NCI-H345 (cell line): ENCODE measurements around the gene OR8B12.

Experiments
- DNase-seq: peaks from one replicate; lab custom pipeline; 2025; lab: John Stamatoyannopoulos, UW

Gene OR8B12, protein sequence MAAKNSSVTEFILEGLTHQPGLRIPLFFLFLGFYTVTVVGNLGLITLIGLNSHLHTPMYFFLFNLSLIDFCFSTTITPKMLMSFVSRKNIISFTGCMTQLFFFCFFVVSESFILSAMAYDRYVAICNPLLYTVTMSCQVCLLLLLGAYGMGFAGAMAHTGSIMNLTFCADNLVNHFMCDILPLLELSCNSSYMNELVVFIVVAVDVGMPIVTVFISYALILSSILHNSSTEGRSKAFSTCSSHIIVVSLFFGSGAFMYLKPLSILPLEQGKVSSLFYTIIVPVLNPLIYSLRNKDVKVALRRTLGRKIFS

DNA sequence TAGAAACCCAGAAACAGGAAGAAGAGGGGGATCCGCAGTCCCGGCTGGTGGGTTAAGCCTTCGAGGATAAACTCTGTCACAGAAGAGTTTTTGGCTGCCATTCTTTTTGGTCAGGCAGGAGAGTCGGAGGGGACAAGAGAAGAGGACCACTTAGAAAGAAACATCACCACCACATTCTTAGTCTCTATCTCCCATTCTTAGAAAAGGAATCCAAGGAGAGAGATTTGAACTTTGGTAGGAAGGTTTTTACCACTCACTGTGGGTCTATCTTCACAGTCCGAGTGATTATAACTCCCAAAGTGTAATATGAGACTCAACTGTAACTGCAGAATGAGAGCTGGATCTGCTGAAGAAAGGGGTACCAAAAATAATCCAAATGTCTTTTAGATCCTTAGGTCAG, at the start of gene OR8B12:
Gene OR8B12, minus strand, starts transcription at position 101 of the 400 bp plus-strand sequence. Its CDS starts 0 bp downstream, at position 101.
- DNase-seq = no peak

DNA sequence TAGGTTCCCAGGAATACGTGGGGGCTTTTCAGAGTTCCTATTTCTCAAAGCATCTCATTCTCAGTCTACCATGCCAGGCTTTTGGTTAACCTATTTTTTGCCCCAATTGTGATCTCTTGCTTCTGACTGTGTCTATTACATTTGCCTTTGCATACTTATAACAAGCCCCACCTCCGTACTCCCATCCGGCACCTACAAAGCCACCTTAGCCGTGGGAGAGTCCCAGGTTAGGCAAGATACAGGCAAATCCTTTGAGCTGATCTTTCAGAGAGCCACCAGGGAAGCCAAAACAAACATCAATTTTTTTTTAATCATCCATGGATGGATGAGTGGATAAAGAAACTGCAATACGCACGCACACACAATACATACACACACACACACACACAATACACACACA, 49.2 kb upstream of the OR8B12 start:
- DNase-seq = no peak

DNA sequence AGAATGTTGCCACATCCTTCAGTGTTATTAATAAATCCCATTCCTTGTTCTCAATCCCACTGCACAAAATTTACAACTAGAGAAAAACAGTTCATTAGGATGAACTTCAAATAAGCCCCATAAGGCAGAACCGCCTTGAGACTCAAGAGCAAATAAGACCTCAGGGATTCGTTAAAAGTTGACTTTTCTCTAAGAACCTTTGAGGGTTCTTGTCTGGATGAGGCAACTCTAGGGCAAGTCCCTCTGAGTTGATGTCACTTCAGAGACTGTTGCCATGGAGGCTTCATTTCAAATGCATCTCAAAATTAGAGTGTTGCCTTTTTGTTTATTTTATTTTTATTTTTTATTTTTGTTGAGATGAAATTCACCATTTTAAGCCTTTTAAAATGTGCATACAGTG, 48.0 kb upstream of the OR8B12 start:
- DNase-seq = no peak

DNA sequence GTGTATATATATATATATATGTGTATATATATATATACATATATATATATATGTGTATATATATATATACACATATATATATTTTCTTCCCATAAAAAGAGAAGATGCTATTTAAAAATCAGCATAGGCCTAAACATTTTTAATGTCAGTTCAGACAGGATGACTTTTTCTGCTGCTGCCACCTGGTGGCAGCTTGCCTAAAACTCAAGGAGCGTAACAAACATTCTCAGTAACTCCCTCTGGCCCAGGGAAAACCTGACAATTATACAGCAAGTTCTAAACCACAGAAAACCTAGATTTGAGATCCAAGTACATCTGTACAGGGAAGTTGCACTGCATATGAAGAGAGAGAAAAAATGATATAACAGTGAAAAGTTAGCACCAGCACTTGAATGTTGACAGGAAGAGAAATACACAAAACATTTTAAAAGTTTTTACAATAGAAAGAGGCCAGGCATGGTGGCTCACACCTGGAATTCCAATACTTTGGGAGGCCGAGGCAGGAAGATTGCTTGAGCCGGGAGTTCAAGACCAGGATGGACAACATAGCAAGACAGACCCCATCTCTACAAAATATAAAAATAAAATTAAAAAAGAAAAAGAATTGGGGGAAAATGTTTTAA, 42.9 kb upstream of the OR8B12 start:
- peak; percentile 31 for DNase-seq

DNA sequence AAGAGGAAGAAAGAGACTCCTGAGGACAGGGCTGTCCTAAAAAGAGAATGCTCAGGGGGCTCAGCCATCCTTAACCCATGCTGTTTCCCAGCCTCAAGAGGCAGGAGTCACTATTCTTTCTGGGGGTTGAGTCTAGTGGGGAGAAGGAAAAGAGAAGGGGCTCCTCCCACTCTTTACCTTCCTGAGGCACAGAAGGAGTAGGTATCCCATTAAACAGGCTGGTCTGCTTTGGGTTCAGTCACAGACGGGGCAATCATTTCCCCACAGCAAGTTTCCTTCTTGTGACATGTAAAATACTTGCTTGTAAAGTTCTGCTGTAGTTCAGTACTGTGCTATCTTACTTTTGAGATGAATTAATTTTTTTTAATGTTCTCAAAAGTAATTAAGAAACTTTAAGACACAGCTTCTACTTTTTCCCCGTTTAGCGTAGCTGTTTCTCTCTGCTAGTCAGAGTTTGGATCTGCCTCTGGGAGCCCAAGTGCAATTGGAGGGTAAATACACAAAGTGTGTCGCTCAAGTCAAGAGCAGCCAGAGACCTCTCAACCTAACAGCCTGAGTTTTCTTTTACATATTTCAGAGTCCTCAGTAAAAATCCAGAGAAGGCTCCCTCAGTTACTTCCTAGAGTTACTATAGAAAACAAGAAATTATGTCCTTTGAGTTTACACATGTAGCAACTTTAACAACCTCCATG, 41.4 kb upstream of the OR8B12 start:
- no peak for DNase-seq

DNA sequence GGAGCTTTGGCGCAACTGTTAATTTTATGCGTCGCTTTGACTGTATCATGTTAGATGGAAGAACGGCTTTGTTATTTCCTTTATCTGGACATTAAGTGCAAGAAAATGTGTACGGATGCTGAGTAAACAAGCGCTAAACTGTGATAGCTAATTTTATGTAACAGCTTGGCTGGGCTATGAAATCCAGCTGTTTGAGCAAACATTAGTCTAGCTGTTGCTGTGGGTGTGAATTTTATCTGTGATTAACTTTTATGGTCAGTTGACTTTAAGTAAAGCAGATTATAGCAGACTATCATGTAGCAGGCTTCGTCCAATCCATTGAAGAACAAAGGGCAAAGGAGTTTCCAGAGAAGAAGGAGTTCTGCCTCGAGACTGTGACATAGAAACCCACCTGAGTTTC, 40.3 kb upstream of the OR8B12 start:
- peak; percentile 6 for DNase-seq

DNA sequence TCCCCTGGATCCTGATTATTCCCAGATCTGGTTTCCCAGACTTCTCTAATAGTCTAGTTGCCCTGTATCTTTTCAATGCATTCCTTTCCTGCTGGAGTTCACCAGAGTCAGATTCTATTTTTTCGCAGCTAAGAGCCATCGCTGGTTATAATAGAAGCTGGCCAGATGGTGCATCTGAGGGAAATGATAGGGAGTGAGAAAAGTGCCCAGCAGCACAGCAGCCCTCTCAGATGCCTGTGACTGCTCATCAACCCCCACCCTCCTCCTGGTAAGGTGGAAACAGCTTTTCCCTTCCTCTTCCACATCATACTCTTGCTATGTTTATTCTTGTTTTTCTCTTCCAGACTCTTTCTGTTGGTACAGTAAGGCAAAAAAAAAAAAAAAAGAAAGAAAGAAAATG, 39.1 kb upstream of the OR8B12 start:
- DNase-seq = no peak

DNA sequence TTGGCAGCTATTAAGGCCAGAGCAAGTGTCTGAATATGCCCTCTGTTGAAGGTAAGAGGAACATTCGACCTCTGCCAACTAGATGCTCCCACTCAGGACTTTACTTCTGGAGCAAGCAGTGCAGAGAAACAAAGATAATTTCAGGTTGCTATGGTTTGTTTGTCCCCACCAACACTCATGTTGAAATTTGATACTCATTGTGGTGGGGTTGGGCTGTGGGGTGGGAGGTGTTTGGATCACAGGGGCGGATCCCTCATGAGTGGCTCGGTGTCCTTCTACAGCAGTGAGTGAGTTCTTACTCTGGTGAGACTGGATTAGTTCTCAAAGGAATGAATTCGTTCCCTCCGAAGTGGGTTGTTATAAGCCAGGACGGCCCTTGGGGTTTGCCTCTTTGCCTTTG, 38.4 kb upstream of the OR8B12 start:
- DNase-seq = no peak

DNA sequence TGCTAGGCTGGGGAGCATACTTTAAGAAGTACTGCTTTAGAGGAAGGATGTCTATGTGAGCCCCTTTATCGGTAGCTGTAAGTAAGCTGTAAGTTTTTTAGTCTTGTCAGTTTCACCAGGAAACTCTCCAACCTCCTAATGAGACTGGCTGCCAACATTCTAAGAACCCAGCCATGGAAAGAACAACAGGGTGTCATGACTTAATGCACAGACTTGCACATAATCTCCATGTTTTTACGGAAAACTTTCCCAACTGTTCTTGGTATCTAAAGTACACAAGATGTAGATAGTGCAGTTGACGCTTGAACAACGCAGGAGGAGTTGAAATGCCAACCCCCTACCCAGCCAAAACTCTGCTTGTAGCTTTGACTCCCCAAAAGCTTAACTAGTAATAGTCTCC, 35.3 kb upstream of the OR8B12 start:
- no peak for DNase-seq

DNA sequence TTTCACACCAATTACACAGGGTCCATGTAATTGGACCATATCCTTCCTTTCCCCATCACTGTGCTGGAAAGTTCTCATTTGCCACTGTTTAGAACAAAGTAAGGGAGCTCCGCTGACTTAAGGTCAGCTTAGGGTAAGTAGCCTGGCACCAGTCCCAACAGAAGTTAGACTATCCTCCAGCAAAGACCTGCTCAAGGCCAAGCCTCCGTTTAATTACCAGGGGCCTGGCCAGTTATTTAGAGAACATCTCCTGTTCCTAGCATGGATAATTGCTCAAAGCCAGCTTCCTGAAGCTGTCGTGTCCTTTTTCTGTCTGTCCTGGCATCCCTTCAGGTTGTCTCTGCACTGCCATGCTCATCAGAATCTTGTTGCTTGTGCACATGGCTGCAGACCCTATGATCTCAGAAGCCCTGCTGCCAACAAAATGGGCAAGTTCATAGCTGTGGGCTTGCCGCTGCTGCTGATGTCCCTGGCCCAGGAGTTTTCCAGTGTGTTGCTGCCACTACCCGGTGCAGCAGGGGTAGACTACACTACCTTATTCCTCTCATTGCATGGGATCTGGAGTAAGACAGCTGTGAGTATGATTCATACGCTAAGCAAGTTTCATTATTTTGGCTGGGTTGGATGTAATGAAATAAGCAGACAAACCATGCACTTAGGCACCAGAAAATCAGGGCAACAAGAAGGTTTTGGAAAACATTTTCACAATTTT, 34.4 kb upstream of the OR8B12 start:
- DNase-seq = no peak

DNA sequence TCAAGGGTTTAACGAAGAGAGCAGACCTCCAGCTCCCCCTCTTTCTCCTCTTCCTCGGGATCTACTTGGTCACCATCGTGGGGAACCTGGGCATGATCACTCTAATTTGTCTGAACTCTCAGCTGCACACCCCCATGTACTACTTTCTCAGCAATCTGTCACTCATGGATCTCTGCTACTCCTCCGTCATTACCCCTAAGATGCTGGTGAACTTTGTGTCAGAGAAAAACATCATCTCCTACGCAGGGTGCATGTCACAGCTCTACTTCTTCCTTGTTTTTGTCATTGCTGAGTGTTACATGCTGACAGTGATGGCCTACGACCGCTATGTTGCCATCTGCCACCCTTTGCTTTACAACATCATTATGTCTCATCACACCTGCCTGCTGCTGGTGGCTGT, 26.7 kb upstream of the OR8B12 start:
- no peak for DNase-seq

DNA sequence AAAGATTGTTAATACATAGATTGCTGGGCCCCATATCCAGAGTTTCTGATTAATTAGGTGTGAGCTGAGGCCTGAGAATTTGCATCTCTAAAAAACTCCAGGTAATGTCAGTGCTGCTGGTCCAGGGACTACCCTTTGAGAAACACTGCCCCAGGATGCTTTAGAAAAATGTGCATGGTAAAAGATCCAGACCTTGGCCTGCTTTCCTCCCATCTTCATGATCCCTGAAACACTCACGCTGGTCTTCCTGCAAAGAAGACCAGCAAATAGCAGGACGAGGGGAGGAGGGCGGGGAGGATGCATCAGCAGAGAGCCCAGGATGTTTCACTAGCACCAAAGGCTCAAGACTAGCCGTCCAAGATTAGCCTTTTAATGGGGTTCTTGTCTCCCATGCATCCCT, 26.2 kb upstream of the OR8B12 start, which contains the start of gene OR8A1:
Gene OR8A1, plus strand, starts transcription at position 301 of the 400 bp plus-strand sequence. CDS start 123 bp downstream, outside the sequence.
- no peak for DNase-seq

DNA sequence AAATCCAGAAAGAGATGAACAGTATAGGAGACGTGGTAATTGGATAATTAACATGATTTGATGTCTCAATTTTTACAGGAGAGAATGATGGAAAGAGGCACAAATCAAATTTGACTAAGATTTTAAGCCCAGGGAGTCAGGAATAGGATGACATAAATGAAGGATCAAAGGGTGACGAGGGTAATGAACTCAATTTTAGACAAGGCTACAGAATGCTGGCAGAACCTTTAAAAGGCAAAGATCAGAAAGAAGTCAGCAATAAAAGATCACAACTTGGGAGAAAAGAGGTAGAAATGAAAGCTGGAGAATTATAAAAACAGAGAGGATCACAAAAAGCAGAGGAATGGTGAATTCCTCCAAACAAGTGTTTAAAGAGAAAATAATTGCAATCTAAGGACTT, 13.4 kb upstream of the OR8B12 start:
- DNase-seq = no peak

DNA sequence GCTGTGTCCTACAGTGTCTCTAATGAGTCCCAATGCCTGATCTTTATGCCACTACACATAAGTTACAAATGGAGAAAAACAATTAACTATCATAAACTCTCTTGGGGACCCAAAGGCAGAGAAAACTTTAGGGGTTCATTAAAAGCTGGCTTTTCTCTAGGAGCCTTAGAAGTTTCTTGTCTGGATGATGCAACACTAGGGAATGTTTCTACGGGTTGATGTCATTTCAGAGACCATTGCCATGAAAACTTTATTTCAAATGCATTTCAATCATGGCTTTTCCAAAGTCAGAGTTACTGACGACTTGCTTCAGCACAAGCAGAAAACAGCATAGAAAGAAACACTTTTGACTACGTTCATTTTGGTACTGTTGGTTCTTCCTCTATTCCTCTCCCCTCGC, 8.5 kb upstream of the OR8B12 start:
- no peak for DNase-seq

DNA sequence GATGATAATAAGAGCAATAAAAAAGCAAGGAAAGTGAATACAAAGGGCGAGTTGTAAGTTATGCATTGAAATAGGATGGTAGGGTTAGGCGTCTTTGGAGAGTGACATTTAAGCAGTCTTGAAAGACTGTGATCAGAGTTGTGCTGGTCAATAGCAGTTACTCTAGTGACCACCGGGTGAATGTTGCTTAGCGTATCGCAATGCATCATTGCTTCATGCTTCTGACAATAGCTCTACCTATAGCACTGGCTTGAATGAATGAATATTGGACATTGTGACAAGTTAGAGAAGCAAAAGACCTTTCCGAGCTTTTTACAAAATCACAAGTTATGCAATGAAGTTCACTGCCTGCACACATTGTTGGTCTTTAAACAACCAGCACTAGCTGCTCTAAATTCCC, 7.7 kb upstream of the OR8B12 start:
- DNase-seq = no peak

DNA sequence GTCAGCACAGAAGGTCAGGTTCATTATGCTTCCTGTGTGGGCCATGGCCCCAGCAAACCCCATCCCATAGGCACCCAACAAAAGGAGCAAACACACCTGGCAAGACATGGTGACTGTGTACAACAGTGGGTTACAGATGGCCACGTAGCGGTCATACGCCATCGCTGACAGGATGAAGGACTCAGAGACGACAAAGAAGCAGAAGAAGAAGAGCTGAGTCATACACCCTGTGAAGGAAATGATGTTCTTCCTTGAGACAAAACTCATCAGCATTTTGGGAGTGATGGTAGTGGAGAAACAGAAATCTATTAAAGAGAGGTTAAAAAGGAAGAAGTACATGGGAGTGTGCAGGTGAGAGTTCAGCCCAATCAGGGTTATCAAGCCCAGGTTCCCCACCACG, 309 bp downstream of the OR8B12 start:
- DNase-seq = no peak

DNA sequence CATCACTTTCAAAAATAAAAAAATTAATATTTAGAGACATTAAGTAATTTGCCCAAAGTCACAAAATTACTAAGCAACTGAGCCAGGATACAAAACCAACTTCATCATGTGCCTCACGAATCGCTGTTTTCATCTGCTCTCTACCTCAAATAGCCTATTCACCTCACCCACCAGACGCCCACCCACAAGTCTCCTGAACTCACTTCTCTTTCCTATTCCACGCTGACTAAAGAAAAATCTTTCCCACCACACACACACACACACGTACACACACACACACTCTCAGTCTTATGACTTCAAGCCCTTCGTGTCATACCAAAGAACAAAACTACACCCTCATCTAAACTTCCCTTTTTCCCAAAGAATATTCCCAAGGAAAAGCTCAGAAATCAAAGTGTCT, 2.2 kb downstream of the OR8B12 start:
- no peak for DNase-seq

DNA sequence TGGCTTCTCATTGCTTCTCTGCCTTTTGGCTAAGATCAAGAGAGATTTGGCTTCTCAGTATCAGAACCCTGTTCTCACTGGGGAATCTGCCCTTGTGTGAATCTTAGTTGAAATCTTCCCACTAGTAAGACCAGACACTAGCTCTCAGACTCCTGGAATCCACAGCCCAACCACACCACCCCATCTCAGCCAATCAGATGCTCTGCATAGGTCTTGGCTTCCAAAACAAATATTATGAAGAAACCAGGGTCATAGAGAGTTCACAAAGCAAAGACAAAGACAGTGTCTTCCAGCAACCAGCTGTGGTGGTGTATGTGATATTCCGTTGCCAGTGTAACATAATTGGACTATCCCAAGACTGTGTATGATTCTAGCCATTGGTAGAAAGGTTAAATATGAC, 5.4 kb downstream of the OR8B12 start:
- DNase-seq = no peak

DNA sequence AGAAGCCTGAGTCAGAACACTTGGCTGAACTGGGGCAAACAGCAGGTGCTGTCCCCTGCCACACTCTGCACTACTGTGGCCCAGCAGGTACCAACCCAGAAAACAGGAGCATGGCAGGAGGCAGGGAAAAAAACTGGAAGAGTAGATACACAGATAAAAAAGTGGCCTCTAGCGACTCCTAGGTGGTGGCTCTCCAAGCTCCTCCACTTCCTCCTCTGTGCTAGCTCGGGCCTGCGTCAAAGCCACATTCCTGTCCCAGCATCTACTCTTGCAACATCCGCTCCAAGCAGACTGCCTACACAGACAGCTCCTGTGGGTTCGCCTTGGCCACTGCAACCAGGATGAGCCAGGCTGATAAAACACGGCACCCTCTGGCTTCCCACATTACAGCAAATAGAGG, 6.9 kb downstream of the OR8B12 start:
- DNase-seq = no peak

DNA sequence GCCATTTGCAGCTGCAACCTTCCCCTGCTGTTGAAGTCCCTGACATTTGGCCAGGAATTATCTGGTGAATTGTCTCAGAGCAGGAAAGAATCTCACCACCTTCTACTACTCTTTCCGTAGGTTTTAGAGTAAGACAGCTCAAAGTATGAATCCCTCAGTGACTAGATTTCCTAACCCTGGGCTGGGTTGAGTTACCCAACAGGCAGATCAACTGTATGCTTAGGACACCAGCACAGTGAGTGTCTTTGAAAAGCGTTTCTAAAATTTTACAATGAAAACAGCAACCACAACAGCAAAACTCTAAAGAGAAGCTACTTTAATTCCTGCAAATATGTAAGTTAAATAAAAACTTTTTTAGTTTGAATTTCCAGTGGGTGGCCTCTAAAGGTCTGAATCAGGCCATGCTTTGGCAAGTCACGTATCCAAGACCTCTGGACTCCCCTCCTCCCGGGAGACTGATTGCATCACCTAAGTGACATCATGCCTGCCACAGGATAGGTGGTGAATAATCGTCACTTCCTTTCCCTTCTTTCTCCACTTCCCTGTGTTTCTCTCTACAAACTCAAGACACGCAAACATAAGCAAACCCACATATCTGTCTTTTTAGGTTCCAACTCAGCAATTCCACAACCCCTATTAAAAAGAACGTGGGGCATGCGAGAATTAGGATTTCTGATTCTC, 7.8 kb downstream of the OR8B12 start:
- DNase-seq = no peak

DNA sequence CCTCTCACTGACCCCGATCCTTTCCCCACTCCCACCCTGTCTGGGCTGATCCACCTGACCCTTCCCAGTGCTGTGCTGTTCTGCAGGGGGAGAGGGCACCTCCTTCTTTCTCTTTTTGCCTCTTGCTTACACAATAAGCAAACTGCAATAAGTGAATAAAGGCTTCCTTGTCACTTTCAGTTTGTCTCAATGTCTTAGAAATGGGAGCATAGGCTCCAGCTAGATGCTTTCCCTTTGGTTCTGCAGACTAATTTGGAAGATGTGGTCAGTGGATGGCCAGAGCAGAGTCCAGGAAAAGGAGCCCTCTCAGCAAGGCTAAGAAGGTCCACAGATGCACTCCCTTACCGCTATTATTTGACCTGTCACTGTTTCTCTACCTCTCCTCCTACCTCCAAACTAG, 9.4 kb downstream of the OR8B12 start:
- no peak for DNase-seq

DNA sequence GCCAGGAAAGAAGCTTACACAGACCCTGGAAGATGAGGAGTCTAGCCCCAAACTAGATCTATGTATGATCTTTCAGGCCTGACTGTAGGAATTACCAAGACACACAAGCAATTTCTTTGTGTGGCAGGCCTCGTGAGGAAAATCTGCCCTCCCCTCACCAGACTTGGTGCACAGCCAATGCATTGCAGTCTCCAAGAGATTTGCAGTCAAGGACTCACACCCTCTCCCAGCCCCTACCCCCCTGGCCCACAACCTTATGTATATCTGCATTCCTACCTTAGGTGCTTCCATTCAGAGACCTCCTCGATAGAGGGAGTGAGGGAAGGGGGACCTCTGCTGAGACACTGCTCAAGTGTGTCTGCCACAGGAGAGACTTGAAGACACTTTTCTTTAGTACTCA, 9.8 kb downstream of the OR8B12 start:
- DNase-seq = no peak
